Neuronal stem cell (in vitro differentiated cells): ENCODE data around the gene ETF1.

Experiments used
- DNase-seq: peaks from one replicate; pipeline ENCODE4 v3.0.0-alpha.2; 2013; ENCODE audit warnings: low spot score
- H2AFZ ChIP-seq: one replicate; pipeline ENCODE4 v1.6.1; 2013; ENCODE audit warnings: mild to moderate bottlenecking, low read length, inconsistent platforms
- H2AK5ac ChIP-seq: 2 replicates; pipeline ENCODE4 v1.6.1; 2013; ENCODE audit warnings: low read depth, mild to moderate bottlenecking, inconsistent platforms, low read length, moderate library complexity, mixed read lengths
- H2BK120ac ChIP-seq: 2 replicates; pipeline ENCODE4 v1.6.1; 2013; ENCODE audit warnings: low read depth, mild to moderate bottlenecking, inconsistent platforms, low read length, moderate library complexity, mixed read lengths
- H2BK12ac ChIP-seq: one replicate; pipeline ENCODE4 v1.6.1; 2013; ENCODE audit warnings: low read length, inconsistent platforms
- H2BK15ac ChIP-seq: 2 replicates; pipeline ENCODE4 v1.6.1; 2013; ENCODE audit warnings: mild to moderate bottlenecking, low read length, inconsistent platforms, mixed read lengths
- H2BK5ac ChIP-seq: one replicate; pipeline ENCODE4 v1.6.1; 2013; ENCODE audit warnings: inconsistent platforms, mild to moderate bottlenecking, low read length, moderate library complexity
- H3K14ac ChIP-seq: one replicate; pipeline ENCODE4 v1.6.1; 2013; ENCODE audit warnings: low read length, inconsistent platforms
- H3K18ac ChIP-seq: 2 replicates; pipeline ENCODE4 v1.6.1; 2013; ENCODE audit warnings: low read length, inconsistent platforms
- H3K23ac ChIP-seq: 2 replicates; pipeline ENCODE4 v1.6.1; 2013; ENCODE audit warnings: low read depth, mild to moderate bottlenecking, mixed read lengths, low read length, inconsistent platforms; ENCODE audit not compliant: poor library complexity
- H3K27ac ChIP-seq: replicated peaks from 3 replicates; pipeline ENCODE4 v1.5.1; 2013; ENCODE audit warnings: low read length, inconsistent platforms
- H3K27me3 ChIP-seq, 3 experiments: 2 replicates each; pipeline ENCODE4 v1.6.1; 2013; ENCODE audit warnings: low read length in 3 of 3, mild to moderate bottlenecking in 2 of 3, inconsistent platforms in 1 of 3, low read depth in 1 of 3, mixed read lengths in 1 of 3, moderate library complexity in 1 of 3; ENCODE audit not compliant: control insufficient read depth in 3 of 3, insufficient read depth in 3 of 3
- H3K36me3 ChIP-seq, 2 donors: replicated peaks in 1 of 2; 2 replicates each; pipeline ENCODE4 v1.6.1; 2013; ENCODE audit warnings: low read length in 2 of 2; ENCODE audit not compliant: control insufficient read depth in 2 of 2, insufficient read depth in 2 of 2
- H3K4ac ChIP-seq: 2 replicates; pipeline ENCODE4 v1.6.1; 2013; ENCODE audit warnings: inconsistent platforms, mild to moderate bottlenecking, low read length, moderate library complexity
- H3K4me1 ChIP-seq, 2 donors: 1 replicate in 1 of 2; 2 replicates in 1 of 2; pipeline ENCODE4 v1.6.1; 2013; ENCODE audit warnings: low read length in 2 of 2, low read depth in 1 of 2; ENCODE audit not compliant: control insufficient read depth in 2 of 2, insufficient read depth in 1 of 2
- H3K4me2 ChIP-seq: one replicate; pipeline ENCODE4 v1.6.1; 2013; ENCODE audit warnings: mild to moderate bottlenecking, low read length, inconsistent platforms; ENCODE audit not compliant: insufficient read depth, poor library complexity, severe bottlenecking
- H3K4me3 ChIP-seq, 2 donors: 2 replicates each; pipeline ENCODE4 v1.5.1; 2013; ENCODE audit warnings: low read length in 2 of 2, mild to moderate bottlenecking in 2 of 2, inconsistent platforms in 1 of 2, moderate library complexity in 1 of 2
- H3K79me1 ChIP-seq: one replicate; pipeline ENCODE4 v1.6.1; 2013; ENCODE audit warnings: low read depth, mild to moderate bottlenecking, inconsistent platforms, low read length, moderate library complexity
- H3K9ac ChIP-seq: one replicate; pipeline ENCODE4 v1.6.1; 2013; ENCODE audit warnings: mild to moderate bottlenecking, low read depth, low read length, inconsistent platforms; ENCODE audit not compliant: poor library complexity
- H3K9me3 ChIP-seq, 2 donors: replicated peaks in 1 of 2; 2 replicates each; pipeline versions ENCODE3 to v1.6.1; 2013; ENCODE audit warnings: low read length in 2 of 2, mild to moderate bottlenecking in 2 of 2, inconsistent platforms in 1 of 2, low read depth in 1 of 2, mixed read lengths in 1 of 2, moderate library complexity in 1 of 2; ENCODE audit not compliant: control insufficient read depth in 2 of 2, insufficient read depth in 1 of 2
- H4K8ac ChIP-seq: one replicate; pipeline ENCODE4 v1.6.1; 2013; ENCODE audit warnings: low read depth, mild to moderate bottlenecking, inconsistent platforms, low read length, moderate library complexity
- H4K91ac ChIP-seq: one replicate; pipeline ENCODE4 v1.6.1; 2013; ENCODE audit warnings: low read length, low read depth, mild to moderate bottlenecking, inconsistent platforms; ENCODE audit not compliant: poor library complexity
- WGBS, 2 donors: extraction: QIAGEN DNeasy Blood & Tissue Kit; methylation state at CpG; one replicate each; pipeline ENCODE4 v1.1.7; 2013; ENCODE audit warnings: missing lambda C conversion rate in 2 of 2, mixed read lengths in 1 of 2; ENCODE audit not compliant: insufficient read length in 2 of 2, insufficient replicate concordance in 1 of 2; ENCODE audit errors: extremely low coverage in 2 of 2; 5-methylcytosine and 5-hydroxymethylcytosine counted together

The ETF1 gene

GRCh38 chr5:138541511-138542179 lies 1.4 kb downstream of the ETF1 start:
- no peak for DNase-seq
- no peak overlapping the region for H3K27ac ChIP-seq
- no peak overlapping the region for H4K91ac ChIP-seq
- H4K8ac ChIP-seq = no peak overlapping the region
- no peak overlapping the region for H2AFZ ChIP-seq
- H3K4ac ChIP-seq = no peak overlapping the region
- peaks cover 11 to 17% of the 10 kb centered on the region in 2 donors for H3K4me1 ChIP-seq
- peaks cover 4 to 54% of the 10 kb centered on the region in 2 donors for H3K36me3 ChIP-seq
- no peak overlapping the region for H2BK12ac ChIP-seq
- peak overlapping the region; percentile 92 for H3K4me2 ChIP-seq
- no peak overlapping the region for H2BK15ac ChIP-seq
- H3K14ac ChIP-seq = no peak overlapping the region
- peak overlapping the region; percentile 71 to 97 for H3K4me3 ChIP-seq
- peak overlapping the region; percentile 98 for H3K9ac ChIP-seq
- no peak overlapping the region for H3K23ac ChIP-seq
- H2AK5ac ChIP-seq = no peak overlapping the region
- H2BK120ac ChIP-seq = no peak overlapping the region
- no peak overlapping the region for H2BK5ac ChIP-seq
- H3K27me3 ChIP-seq = no peaks in the 10 kb centered on the region
- H3K18ac ChIP-seq = no peak overlapping the region
- H3K9me3 ChIP-seq = no peaks in the 10 kb centered on the region
- no CpG with 5 or more reads among the region's 6 CpGs for WGBS, 2 donors
- peaks cover 9% of the 10 kb centered on the region for H3K79me1 ChIP-seq

DNA sequence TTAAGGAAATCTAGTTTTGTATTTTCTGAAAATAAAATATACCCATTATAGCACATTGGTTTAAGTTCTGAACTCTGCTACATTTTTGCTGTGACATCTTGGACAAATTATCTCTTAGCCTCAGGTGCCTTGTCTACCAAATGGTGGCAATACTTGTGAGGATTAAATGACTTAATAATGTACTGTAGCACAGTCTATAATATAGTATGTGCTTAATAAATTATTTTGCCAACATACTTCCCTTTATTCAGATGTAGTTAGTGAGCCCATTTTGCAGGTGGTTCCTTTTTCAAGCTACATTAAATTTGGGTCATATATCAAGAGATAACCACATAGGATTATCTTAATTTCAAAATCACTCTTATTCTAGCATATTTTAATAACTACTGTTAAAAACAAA lies 3.2 kb downstream of the ETF1 start:
- DNase-seq = no peak
- H3K4me2 ChIP-seq = no peak overlapping the region
- H2AK5ac ChIP-seq = no peak overlapping the region
- H3K79me1 ChIP-seq = peaks cover 9% of the 10 kb centered on the region
- H3K23ac ChIP-seq = no peak overlapping the region
- no peak overlapping the region for H2BK5ac ChIP-seq
- no peaks in the 10 kb centered on the region for H3K9me3 ChIP-seq
- no peak overlapping the region for H3K18ac ChIP-seq
- H4K91ac ChIP-seq = no peak overlapping the region
- H3K36me3 ChIP-seq = peaks cover 4 to 56% of the 10 kb centered on the region in 2 donors
- no peak overlapping the region for H3K4me3 ChIP-seq
- no peak overlapping the region for H2BK15ac ChIP-seq
- H3K14ac ChIP-seq = no peak overlapping the region
- no peak overlapping the region for H3K9ac ChIP-seq
- H3K4me1 ChIP-seq = peaks cover 8 to 14% of the 10 kb centered on the region in 2 donors
- no peak overlapping the region for H2AFZ ChIP-seq
- no peak overlapping the region for H3K4ac ChIP-seq
- H3K27ac ChIP-seq = no peak overlapping the region
- H2BK12ac ChIP-seq = no peak overlapping the region
- no peak overlapping the region for H4K8ac ChIP-seq
- no peak overlapping the region for H2BK120ac ChIP-seq
- H3K27me3 ChIP-seq = no peaks in the 10 kb centered on the region

GRCh38 chr5:138538943-138539627 lies 4.0 kb downstream of the ETF1 start:
- Histone ChIP-seq H2AFZ (no peak overlapping the region), H3K9me3 (no peaks in the 10 kb centered on the region), H2AK5ac (no peak overlapping the region), H3K23ac (no peak overlapping the region), H2BK15ac (no peak overlapping the region), H3K14ac (no peak overlapping the region), H3K36me3 (peaks cover 6 to 62% of the 10 kb centered on the region in 2 donors), H2BK5ac (no peak overlapping the region), H3K4me3 (no peak overlapping the region), H3K27me3 (no peaks in the 10 kb centered on the region), H3K18ac (no peak overlapping the region), H3K4me2 (no peak overlapping the region), H2BK120ac (no peak overlapping the region), H2BK12ac (no peak overlapping the region), H4K91ac (no peak overlapping the region), H3K79me1 (peaks cover 9% of the 10 kb centered on the region), H3K4me1 (peaks cover 3 to 7% of the 10 kb centered on the region in 2 donors), H4K8ac (no peak overlapping the region), H3K27ac (no peak overlapping the region), H3K9ac (no peak overlapping the region), H3K4ac (no peak overlapping the region)
- no peak for DNase-seq
- WGBS, 2 donors = no CpG with 5 or more reads among the region's 2 CpGs

DNA sequence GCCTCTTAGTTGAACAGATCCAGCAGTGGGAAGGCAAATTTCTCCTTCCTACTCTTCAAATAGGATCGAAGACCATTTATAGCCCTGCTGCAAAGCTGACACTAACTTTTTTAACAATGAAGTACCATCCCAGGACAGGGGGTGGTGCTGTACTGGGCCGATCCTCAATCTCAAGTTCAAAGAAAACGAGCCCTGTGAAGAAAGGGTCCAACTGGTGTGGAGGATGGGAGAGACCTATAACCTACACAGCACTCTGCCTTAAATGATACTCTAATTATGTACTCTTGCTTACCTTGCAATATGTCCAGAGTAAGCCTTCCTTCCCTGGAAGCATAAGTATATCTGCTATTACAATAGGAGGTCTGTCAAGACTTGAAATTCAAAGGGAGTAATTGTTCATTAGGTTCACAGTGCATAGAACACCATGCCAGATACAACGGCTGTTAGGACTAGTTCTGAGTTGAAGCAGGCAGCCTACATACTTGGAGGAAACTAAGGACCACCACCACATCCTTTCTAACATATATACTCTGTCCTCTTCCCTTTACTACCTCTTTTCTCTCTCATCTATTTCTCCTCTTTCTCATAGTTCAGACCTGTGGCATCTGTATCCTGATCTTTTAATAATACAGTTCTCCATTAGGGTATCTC lies 6.2 kb downstream of the ETF1 start:
- Histone ChIP-seq H3K36me3 (peaks cover 9 to 83% of the 10 kb centered on the region in 2 donors), H3K27ac (no peak overlapping the region), H3K4me3 (no peak overlapping the region), H2BK5ac (no peak overlapping the region), H3K14ac (no peak overlapping the region), H2BK15ac (no peak overlapping the region), H3K27me3 (no peaks in the 10 kb centered on the region), H2BK120ac (no peak overlapping the region), H3K4me2 (no peak overlapping the region), H4K8ac (no peak overlapping the region), H3K18ac (no peak overlapping the region), H2BK12ac (no peak overlapping the region), H2AFZ (no peak overlapping the region), H3K23ac (no peak overlapping the region), H2AK5ac (no peak overlapping the region), H3K9ac (no peak overlapping the region), H4K91ac (no peak overlapping the region), H3K79me1 (peaks cover under 1% of the 10 kb centered on the region), H3K9me3 (peaks cover 0 to 9% of the 10 kb centered on the region in 2 donors), H3K4me1 (peaks cover under 1 to 7% of the 10 kb centered on the region in 2 donors), H3K4ac (no peak overlapping the region)
- WGBS, 2 donors = no CpG with 5 or more reads among the region's 4 CpGs
- DNase-seq = no peak
